ENCODE measurements around the gene SCN2B.

- TF ChIP-seq EZH2phosphoT487 (IDR thresholded peaks at IDR 0.05; ENCODE audit: insufficient read depth, low read depth) (no peak), EZH2 (IDR thresholded peaks at IDR 0.05; ENCODE audit: insufficient read depth, poor library complexity, severe bottlenecking) (no peak)
These were observed 63.6 kb downstream of the SCN2B start for GRCh38 chr11:118112711-118113430.
